Measurements from ENCODE around the gene SNX17. TPM values are rescaled to one million over a fixed set of nuclear protein-coding genes. Genes with fewer than 3 reads are reported as not detected.

Gene SNX17
- total and polyA plus RNA-seq, 2 of the 13 experiments (the other 11 are each of a cell fraction or from before 2014, with no cell fraction given), result 75.0 to 109 TPM

DNA sequence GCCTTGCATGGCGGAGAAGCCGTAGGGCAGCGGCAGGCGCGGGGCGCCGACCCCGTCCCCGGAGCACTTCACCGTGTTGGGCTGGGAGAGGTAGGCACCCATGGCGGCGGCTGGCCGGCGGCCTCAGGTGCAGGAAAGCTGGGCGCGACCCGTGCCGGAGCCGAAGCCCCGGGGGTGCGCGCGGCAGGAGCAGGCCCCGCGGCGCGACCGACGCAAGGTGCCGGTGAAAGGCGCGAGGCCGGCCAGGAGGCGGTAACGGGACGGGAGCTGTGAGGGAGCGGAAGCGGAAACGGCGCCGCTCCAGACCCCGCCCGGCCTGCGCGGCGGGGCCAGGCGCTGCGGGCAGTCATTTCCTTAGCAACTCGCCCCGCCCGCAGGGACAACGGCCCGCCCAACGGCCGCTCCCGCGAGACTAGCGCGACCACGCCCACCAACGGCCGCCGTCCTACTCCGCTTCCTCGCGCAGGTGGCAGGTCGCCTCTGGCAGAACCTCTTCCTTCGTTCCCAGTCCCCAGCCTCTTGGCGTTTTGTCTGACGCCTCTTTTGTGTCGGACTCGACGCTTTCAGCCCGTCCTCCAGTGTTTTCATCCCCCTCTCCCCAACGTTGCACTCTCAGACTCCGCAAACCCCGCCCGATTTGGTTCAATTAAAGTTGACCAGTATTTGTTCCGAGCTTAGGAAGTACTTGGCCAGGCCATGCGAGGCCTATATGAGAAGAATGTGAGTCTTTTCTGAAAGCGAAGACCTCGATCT, 39.1 kb downstream of the SNX17 start, which contains the start of gene PPM1G (continued):
- TF ChIP-seq, protein P1, sequence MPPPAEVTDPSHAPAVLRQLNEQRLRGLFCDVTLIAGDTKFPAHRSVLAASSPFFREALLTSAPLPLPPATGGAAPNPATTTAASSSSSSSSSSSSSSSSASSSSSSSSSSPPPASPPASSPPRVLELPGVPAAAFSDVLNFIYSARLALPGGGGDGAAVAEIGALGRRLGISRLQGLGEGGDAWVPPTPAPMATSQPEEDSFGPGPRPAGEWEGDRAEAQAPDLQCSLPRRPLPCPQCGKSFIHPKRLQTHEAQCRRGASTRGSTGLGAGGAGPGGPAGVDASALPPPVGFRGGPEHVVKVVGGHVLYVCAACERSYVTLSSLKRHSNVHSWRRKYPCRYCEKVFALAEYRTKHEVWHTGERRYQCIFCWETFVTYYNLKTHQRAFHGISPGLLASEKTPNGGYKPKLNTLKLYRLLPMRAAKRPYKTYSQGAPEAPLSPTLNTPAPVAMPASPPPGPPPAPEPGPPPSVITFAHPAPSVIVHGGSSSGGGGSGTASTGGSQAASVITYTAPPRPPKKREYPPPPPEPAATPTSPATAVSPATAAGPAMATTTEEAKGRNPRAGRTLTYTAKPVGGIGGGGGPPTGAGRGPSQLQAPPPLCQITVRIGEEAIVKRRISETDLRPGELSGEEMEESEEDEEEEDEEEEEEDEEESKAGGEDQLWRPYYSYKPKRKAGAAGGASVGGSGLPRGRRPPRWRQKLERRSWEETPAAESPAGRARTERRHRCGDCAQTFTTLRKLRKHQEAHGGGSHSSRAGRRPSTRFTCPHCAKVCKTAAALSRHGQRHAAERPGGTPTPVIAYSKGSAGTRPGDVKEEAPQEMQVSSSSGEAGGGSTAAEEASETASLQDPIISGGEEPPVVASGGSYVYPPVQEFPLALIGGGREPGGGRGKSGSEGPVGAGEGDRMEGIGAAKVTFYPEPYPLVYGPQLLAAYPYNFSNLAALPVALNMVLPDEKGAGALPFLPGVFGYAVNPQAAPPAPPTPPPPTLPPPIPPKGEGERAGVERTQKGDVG (CRISPR knock-in tag; IDR thresholded peaks at IDR 0.05; ENCODE audit: borderline replicate concordance), result no peak
- TF ChIP-seq ZBTB25 (CRISPR knock-in tag; IDR thresholded peaks at IDR 0.05), result peak; percentile 91; the same call in 1 of the 2 replicates
- TF ChIP-seq THAP7 (CRISPR knock-in tag; IDR thresholded peaks at IDR 0.05), result peak; percentile 92
- TF ChIP-seq, protein P2, sequence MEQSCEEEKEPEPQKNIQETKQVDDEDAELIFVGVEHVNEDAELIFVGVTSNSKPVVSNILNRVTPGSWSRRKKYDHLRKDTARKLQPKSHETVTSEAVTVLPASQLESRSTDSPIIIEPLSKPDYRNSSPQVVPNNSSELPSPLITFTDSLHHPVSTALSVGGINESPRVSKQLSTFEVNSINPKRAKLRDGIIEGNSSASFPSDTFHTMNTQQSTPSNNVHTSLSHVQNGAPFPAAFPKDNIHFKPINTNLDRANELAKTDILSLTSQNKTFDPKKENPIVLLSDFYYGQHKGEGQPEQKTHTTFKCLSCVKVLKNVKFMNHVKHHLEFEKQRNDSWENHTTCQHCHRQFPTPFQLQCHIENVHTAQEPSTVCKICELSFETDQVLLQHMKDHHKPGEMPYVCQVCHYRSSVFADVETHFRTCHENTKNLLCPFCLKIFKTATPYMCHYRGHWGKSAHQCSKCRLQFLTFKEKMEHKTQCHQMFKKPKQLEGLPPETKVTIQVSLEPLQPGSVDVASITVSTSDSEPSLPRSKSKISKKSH (CRISPR knock-in tag; IDR thresholded peaks at IDR 0.05; ENCODE audit: borderline replicate concordance), result peak; percentile 84; the same call in 1 of the 2 replicates
- TF ChIP-seq, protein P3, sequence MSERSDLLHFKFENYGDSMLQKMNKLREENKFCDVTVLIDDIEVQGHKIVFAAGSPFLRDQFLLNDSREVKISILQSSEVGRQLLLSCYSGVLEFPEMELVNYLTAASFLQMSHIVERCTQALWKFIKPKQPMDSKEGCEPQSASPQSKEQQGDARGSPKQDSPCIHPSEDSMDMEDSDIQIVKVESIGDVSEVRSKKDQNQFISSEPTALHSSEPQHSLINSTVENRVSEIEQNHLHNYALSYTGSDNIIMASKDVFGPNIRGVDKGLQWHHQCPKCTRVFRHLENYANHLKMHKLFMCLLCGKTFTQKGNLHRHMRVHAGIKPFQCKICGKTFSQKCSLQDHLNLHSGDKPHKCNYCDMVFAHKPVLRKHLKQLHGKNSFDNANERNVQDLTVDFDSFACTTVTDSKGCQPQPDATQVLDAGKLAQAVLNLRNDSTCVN (CRISPR knock-in tag; IDR thresholded peaks at IDR 0.05; ENCODE audit: borderline replicate concordance), result peak; percentile 74; the same call in 1 of the 2 replicates
- TF ChIP-seq TCF12 (IDR thresholded peaks at IDR 0.05), result no peak
- peak; percentile 93 for TF ChIP-seq TCF12 (CRISPR knock-in tag; IDR thresholded peaks at IDR 0.05)
- peak; percentile 89 for TF ChIP-seq SNAPC2 (CRISPR knock-in tag; IDR thresholded peaks at IDR 0.05)
- TF ChIP-seq EP300 (IDR thresholded peaks at IDR 0.05; ENCODE audit: low read depth in 2 of 2, low read length in 2 of 2), result peak in 1 of 2 experiments; percentile 25; a peak in 1 of 4 replicates
- 0 out of 2 replicates have a peak, but pooled peaks have one; percentile 25 for TF ChIP-seq EP300 (CRISPR knock-in tag; IDR thresholded peaks at IDR 0.05; ENCODE audit: borderline replicate concordance)
- no peak for TF ChIP-seq U2AF2 (IDR thresholded peaks at IDR 0.05; ENCODE audit: low read depth, low read length)
- no peak; the same call in 1 of the 2 replicates for TF ChIP-seq ZNF850 (CRISPR knock-in tag; conservative IDR thresholded peaks at IDR 0.05)
- no peak for TF ChIP-seq JUNB (CRISPR knock-in tag; IDR thresholded peaks at IDR 0.05; ENCODE audit: borderline replicate concordance)
- TF ChIP-seq GATA4 (IDR thresholded peaks at IDR 0.05; ENCODE audit: borderline replicate concordance, low read depth), result peak; percentile 84
- peak; percentile 73; the same call in 1 of the 2 replicates for TF ChIP-seq ARID2 (CRISPR knock-in tag; IDR thresholded peaks at IDR 0.05; ENCODE audit: borderline replicate concordance)
- TF ChIP-seq HHEX (CRISPR knock-in tag; IDR thresholded peaks at IDR 0.05), result no peak
- TF ChIP-seq ZBTB38 (CRISPR knock-in tag; IDR thresholded peaks at IDR 0.05), result peak; percentile 81; the same call in 1 of the 2 replicates
- peak; percentile 91 for TF ChIP-seq DNMT1 (CRISPR knock-in tag; IDR thresholded peaks at IDR 0.05)
- TF ChIP-seq ZNF746 (CRISPR knock-in tag; IDR thresholded peaks at IDR 0.05), result no peak; the same call in 1 of the 2 replicates
- peak; percentile 48; the same call in 1 of the 2 replicates for TF ChIP-seq HCFC1 (IDR thresholded peaks at IDR 0.05; ENCODE audit: low read depth, low read length)

All from HepG2 (cell line).